H7 (cell line): ENCODE results near the gene INVS. TPM values are rescaled to one million over a fixed set of nuclear protein-coding genes. Genes with fewer than 3 reads are reported as not detected.
"Not testable (repeated sequence)": the region's sequence is repeated elsewhere in the genome, so short reads cannot be mapped to it uniquely, and the experiment has no call there.

ENCODE experiments used
- DNase-seq: peaks from one replicate; pipeline ENCODE4 v3.0.0; 2012
- H3K27me3 ChIP-seq: 2 replicates; pipeline ENCODE4 v1.6.0; 2011; ENCODE audit warnings: mild to moderate bottlenecking, low read length; ENCODE audit not compliant: control insufficient read depth, insufficient read depth
- H3K36me3 ChIP-seq: replicated peaks from 2 replicates; pipeline ENCODE4 v1.5.1; 2011; ENCODE audit warnings: low read length; ENCODE audit not compliant: control insufficient read depth, insufficient read depth
- H3K4me3 ChIP-seq: 2 replicates; pipeline ENCODE4 v1.5.1; 2011; ENCODE audit warnings: low read depth, mild to moderate bottlenecking, control low read depth, low read length, moderate library complexity; ENCODE audit not compliant: insufficient read depth
- total RNA-seq: library from RNA; depleted of rRNA; stranded (reverse); fragments of >200 nt; shearing (Covaris generic); gene quantifications from 2 replicates; pipeline ENCODE4 v1.2.3, GENCODE V29; 2014; rRNA removed

The INVS gene, protein sequence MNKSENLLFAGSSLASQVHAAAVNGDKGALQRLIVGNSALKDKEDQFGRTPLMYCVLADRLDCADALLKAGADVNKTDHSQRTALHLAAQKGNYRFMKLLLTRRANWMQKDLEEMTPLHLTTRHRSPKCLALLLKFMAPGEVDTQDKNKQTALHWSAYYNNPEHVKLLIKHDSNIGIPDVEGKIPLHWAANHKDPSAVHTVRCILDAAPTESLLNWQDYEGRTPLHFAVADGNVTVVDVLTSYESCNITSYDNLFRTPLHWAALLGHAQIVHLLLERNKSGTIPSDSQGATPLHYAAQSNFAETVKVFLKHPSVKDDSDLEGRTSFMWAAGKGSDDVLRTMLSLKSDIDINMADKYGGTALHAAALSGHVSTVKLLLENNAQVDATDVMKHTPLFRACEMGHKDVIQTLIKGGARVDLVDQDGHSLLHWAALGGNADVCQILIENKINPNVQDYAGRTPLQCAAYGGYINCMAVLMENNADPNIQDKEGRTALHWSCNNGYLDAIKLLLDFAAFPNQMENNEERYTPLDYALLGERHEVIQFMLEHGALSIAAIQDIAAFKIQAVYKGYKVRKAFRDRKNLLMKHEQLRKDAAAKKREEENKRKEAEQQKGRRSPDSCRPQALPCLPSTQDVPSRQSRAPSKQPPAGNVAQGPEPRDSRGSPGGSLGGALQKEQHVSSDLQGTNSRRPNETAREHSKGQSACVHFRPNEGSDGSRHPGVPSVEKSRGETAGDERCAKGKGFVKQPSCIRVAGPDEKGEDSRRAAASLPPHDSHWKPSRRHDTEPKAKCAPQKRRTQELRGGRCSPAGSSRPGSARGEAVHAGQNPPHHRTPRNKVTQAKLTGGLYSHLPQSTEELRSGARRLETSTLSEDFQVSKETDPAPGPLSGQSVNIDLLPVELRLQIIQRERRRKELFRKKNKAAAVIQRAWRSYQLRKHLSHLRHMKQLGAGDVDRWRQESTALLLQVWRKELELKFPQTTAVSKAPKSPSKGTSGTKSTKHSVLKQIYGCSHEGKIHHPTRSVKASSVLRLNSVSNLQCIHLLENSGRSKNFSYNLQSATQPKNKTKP
- total RNA-seq = 9.4 and 13.3 TPM in 2 replicates

DNA sequence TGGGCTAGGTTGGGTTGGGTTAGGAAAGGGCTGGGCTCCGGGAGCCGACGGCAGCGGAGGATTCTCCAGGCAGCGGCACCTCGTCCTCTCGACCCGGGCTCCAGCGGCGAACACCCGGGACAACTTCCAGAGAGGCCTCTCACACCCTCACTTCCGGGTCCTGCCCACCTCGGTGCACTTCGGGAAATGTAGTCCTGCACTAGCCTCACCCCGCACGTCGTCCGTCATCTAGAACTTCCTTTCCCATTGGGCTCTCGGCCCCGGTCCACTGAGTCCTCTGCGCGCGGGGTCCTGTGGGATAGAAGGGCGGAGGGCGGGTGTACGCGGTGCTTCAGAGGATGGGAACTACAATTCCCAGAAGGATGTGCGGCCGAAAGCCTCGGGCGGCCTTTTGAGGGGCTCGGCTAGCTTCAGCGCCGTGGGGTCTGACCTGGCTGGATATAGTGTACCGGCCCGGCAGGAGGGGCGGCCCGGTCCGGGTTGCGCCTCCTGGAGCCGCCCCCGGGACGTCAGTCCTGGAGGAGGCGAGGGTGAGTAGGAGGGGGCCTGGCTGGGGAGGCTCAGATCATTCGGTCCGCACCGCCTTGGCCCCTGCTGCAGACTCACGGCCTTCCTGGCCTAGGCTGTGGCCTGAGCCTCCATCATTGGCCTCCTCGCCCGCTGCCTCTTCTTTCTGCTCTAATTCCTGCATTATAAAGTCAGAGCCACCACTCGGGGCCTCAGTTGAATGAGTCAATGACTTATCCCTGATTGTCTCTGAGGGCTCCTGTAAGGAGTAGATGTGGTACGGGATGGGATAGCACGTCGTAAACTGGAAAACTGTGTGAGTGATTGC, at the start of gene INVS, which contains the start of gene ERP44:
Gene INVS (plus strand): TSS at position 357 of the 835 bp plus-strand sequence. CDS start 5,279 bp downstream, outside the sequence.
Gene ERP44 (minus strand): TSS at position 114 of the 835 bp plus-strand sequence. CDS start 160 bp downstream, outside the sequence.
- DNase-seq = peak; percentile 80
- Histone ChIP-seq H3K4me3 (peak within 1 kb of the TSS; percentile 75), H3K36me3 (no peaks in the 10 kb centered on the region), H3K27me3 (no peaks in the 10 kb centered on the region)

DNA sequence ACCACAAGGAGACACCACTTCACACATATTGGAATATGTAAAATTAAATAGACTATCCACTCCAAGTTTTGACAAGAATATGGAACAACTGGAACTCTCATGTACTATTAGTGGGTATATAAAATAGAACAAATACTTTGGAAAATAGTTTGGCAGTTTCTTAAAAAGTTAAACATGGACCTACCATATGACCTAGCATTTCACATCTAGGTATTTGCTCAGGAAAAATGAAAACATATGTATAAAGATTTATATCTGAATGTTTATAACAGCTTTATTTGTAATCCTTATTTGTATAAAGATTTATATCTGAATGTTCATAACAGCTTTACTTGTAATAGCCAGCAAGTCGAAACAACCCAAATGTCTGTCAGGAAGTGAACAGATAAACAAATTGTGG, 49.5 kb upstream of the INVS start:
- H3K4me3 ChIP-seq = no peak overlapping the region
- no peaks in the 10 kb centered on the region for H3K27me3 ChIP-seq
- no peak for DNase-seq
- H3K36me3 ChIP-seq = no peaks in the 10 kb centered on the region

DNA sequence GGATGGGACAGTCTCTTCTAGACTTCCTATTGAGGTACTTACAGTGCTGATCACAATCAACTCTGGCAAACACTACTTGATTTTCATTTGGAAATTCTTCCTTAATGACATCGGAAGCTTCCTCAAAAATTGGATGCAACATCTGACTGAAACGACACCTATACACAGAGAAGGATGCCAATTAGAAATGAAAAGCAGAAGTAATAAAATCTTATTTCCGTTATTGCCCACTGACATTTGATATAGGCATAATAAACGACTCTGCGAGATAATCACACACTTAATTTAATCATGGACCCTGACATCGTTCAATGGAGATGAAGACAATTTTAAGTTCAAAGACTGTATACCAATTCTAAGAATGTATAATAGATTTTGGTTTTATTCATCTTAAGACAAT, 46.7 kb upstream of the INVS start:
- Histone ChIP-seq H3K4me3 (no peak overlapping the region), H3K36me3 (no peaks in the 10 kb centered on the region), H3K27me3 (no peaks in the 10 kb centered on the region)
- DNase-seq = no peak

DNA sequence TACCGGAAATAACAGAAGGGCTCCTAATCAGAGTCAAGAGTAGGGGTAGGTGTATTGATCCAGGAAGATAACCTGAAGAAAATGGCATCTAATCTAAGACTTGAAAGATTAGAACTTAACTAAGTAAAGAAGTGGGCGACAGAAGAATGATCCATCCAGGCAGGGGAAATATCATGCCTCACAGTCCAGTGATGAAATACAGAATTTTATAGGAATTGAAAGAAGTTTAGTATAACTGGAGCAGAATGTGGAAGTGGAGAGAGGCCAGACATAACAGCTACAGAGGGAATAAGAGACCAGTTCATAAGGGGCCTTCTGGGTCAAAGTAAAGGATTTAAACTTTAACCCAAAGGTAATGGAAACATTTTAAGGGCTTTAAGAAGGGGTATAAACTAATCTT, 42.5 kb upstream of the INVS start:
- Histone ChIP-seq H3K27me3 (no peaks in the 10 kb centered on the region), H3K36me3 (no peaks in the 10 kb centered on the region), H3K4me3 (no peak overlapping the region)
- DNase-seq = no peak

GRCh38 chr9:100057624-100058023, 41.4 kb upstream of the INVS start:
- H3K27me3 ChIP-seq = no peaks in the 10 kb centered on the region
- no peak for DNase-seq
- no peak overlapping the region for H3K4me3 ChIP-seq
- no peaks in the 10 kb centered on the region for H3K36me3 ChIP-seq

GRCh38 chr9:100058699-100059579, 40.1 kb upstream of the INVS start:
- no peak for DNase-seq
- H3K4me3 ChIP-seq = no peak overlapping the region
- no peaks in the 10 kb centered on the region for H3K36me3 ChIP-seq
- H3K27me3 ChIP-seq = no peaks in the 10 kb centered on the region

GRCh38 chr9:100062683-100063082, 36.4 kb upstream of the INVS start:
- not testable (repeated sequence) for H3K27me3 ChIP-seq, DNase-seq, H3K36me3 ChIP-seq, H3K4me3 ChIP-seq

DNA sequence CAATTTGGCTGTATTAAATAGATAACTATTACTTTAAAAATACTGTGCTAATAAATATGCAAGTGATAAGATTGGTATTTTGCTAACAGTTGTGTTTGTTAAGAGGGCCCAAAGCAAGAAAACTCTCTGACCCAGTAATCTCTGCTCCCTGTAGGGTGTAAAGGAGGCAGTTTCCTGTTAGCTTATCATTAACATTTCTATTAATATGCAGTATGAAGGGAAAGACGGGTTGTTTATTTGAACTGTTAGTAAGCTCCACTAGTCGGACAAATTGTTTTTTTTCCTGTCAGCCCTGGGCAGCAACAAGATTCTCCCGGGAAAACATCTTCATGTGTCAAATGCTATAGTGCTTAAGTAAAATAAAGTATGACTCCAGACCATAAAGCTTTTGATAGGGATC, 35.9 kb upstream of the INVS start:
- no peaks in the 10 kb centered on the region for H3K36me3 ChIP-seq
- no peaks in the 10 kb centered on the region for H3K27me3 ChIP-seq
- peak; percentile 24 for DNase-seq
- H3K4me3 ChIP-seq = no peak overlapping the region

DNA sequence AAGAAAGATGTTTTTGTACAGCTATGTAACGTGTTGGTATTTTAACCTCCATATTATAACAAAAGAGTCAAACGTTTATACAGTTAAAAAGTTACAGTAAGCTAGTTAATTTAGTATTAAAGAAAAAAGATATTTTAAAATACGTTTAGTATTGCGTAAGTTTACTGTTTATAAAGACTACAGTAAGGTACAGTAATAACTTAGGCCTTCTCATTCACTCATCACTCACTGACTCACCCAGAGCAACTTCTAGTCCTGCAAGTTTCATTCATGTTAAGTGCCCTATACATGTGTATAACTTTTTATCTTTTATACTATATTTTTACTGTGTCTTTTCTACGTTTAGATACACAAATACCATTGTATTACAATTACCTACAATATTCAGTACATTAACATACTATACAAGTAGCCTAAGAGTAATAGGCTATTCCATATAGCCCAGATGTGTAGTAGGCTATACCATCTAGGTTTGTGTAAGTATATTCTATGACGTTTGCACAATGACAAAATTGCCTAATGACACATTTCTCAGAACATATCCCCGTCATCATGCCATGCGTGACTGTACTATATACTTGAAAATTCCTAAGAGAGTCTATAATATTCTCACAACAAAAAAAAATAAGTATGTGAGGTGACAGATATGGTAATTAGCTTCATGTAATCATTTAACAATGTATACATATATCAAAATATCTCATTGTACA, 34.0 kb upstream of the INVS start:
- H3K27me3 ChIP-seq = no peaks in the 10 kb centered on the region
- no peaks in the 10 kb centered on the region for H3K36me3 ChIP-seq
- H3K4me3 ChIP-seq = no peak overlapping the region
- no peak for DNase-seq

DNA sequence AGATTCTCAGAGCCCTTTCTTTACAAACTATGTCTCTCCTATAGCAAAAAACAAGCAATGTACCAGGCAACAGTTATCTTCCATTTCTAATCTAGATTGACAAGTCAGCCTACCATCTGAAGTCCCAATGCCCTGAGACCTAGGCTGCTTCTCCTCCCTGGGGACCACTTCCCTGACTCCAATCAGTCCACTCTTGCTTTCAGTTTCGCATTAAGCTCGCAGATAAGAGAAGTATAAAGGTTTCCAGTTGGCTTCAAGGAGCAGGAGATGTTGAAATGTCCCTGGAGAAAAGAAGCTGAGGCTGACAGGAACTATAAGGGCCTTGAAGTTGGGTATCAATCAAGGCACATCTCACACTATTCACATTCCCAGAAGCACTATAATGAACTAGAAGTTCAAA, 32.5 kb upstream of the INVS start:
- DNase-seq = no peak
- Histone ChIP-seq H3K36me3 (no peaks in the 10 kb centered on the region), H3K4me3 (no peak overlapping the region), H3K27me3 (no peaks in the 10 kb centered on the region)

GRCh38 chr9:100067990-100068389, 31.1 kb upstream of the INVS start:
- not testable (repeated sequence) for H3K4me3 ChIP-seq, H3K36me3 ChIP-seq, DNase-seq, H3K27me3 ChIP-seq

- H3K27me3 ChIP-seq, H3K36me3 ChIP-seq, DNase-seq, H3K4me3 ChIP-seq: not testable (repeated sequence)
Measured at GRCh38 chr9:100069068-100069467, 30.0 kb upstream of the INVS start.
